HG03139 (cell line): ENCODE measurements around the gene IGFL2.
"Not testable (repeated sequence)": the region's sequence is repeated elsewhere in the genome, so short reads cannot be mapped to it uniquely, and the experiment has no call there.

ENCODE experiments used
- ATAC-seq: cut with Tn5 transposase; IDR thresholded peaks from one replicate; pipeline ENCODE4 v1.9.1; 2021; ENCODE audit not compliant: unreplicated experiment

Gene IGFL2

DNA sequence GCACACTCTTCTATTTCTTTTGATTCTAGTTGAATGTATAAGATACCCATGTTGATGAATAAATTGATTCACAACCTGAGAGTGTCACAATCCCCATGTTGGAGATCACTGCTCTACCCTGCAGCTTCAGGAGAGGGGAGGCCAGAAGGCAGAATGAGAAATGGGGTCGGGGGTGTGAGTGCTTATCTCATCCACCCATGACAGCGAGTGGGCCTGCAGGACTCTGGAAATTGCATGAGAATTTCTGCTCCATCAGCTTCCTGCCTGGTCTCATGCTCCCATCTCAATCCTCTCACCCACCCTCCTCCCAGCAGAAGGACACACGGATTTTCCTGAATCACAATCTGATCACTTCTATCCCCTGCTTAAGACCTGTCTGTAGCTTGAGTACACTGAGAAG is 58.6 kb downstream of the IGFL2 start:
- no peak for ATAC-seq

DNA sequence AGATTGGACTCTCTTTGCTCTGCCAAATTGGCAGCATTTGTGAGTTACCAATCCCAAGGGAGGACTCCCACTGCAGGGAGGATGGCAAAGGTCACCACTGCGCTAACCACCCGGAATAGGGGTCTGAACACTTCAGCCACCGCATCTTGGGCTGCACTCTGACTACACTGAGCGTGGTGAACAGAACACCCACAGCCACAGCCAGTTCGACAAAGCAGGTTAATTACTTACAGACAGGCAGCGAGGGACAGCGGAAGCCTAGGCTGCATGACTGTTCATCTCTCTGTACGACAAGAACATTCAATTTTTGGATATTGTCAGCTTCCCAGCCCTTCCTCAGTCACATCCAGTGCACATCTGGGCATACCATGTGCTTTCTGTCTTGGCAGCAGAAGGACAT is 59.8 kb downstream of the IGFL2 start:
- ATAC-seq = not testable (repeated sequence)

DNA sequence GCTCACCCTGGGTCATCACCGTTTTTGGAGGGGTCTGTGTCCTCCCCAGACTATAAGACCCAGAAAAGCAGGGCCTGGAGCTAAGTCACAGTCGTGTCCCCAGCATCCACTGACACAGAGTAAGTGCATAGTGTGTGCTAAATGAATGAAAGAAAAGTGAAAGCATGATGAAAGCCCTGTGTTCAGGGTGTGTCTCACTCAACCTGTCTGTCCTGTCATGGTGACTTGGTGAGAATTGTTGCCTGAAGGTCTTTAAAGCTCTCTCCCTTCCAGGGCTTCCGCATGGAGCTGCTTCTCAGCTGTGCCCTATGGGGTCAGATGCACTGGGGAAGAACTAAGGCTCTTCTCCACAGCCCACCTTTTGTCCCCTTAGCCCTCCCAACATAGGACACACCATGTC is 61.0 kb downstream of the IGFL2 start:
- ATAC-seq = no peak

DNA sequence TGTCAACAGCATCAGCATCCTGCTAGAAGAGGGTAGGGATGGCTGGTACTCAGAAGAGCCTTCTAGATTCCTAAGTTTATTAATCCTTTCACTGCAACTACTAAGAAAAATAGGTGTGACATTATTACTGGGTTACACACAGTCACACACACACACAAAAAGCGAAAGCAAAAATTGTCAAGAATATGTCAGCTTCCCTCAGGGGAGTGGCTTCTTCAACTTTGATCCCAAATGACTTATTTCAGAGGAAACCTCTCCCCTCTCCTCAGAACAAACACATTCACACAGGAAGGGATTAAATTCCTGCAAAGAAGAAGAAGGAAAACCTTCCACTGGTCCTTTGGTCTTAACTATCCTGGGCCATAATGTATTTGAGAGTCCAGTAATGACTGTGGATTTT is 61.4 kb downstream of the IGFL2 start:
- ATAC-seq = no peak

DNA sequence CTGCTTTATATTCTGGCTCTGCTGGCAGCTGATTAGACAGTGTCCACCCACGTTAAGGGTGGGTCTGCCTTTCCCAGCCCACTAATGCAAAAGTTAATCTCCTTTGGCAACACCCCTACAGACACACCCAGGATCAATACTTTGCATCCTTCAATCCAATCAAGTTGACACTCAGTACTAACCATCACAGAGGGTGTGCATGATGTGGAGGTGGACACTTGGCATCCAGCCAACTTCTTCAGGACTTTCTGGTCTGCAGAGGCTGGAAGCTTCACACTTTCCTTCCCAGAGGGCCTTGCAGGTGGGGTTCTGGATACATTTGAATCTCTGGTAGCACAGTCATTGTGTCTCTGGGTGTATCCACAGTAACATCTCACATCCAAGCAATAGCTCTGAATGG is 62.6 kb downstream of the IGFL2 start:
- no peak for ATAC-seq
